Measurements from ENCODE around the gene HEMGN.
A peak's percentile ranks its signal among the peaks of the same experiment; 100 is the strongest.
"Not testable (repeated sequence)": the region's sequence is repeated elsewhere in the genome, so short reads cannot be mapped to it uniquely, and the experiment has no call there.

The HEMGN gene, protein sequence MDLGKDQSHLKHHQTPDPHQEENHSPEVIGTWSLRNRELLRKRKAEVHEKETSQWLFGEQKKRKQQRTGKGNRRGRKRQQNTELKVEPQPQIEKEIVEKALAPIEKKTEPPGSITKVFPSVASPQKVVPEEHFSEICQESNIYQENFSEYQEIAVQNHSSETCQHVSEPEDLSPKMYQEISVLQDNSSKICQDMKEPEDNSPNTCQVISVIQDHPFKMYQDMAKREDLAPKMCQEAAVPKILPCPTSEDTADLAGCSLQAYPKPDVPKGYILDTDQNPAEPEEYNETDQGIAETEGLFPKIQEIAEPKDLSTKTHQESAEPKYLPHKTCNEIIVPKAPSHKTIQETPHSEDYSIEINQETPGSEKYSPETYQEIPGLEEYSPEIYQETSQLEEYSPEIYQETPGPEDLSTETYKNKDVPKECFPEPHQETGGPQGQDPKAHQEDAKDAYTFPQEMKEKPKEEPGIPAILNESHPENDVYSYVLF

DNA sequence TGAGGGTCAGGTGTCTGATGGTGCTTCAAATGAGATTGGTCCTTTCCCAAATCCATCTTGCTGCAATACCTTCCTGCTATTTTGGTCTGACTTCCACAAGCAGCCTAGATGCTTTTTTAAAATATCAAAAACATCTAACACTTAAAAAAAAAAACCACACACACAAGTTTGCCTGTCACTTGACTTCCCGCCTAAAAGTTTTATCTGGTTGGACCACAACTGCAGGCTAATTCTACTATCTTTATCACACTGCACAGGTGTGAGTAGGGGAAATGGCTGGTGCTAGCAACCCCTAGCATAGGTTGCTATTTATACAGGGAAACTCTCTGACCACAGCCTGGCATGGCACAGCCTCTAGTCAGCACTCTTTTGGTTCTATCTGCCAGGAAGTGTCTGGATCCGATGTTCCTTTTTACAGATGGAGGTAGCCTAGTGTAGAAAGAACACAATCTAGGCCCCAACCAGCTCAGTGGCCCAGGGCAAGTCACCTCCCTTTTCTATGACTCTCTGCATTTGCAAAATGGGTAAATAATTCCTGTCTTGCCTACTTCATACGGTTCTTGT lies at the start of gene HEMGN:
Gene HEMGN (minus strand): TSS at position 92 of the 564 bp plus-strand sequence. CDS start 36 bp downstream, at position 56.
- DNase-seq, result no peak

DNA sequence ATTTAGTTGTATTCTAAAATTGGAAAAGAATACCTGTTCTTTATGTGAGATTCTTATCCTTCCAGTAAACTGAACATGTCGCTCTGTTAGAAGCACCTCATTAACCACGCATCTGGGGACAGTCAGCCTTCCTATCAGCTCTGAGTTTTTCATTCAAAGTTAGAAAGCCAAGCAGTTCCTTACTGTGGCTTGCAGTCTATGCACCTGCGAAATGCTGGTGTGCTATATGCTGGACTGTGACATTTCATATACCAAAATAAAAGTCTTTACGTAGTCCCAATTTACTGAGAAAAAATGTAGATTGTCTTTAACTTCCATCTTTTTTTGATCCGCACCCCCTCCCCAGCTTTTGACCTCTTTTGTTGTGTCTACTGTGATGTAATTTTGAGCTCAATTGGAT lies 49.5 kb upstream of the HEMGN start:
- no peak for DNase-seq

DNA sequence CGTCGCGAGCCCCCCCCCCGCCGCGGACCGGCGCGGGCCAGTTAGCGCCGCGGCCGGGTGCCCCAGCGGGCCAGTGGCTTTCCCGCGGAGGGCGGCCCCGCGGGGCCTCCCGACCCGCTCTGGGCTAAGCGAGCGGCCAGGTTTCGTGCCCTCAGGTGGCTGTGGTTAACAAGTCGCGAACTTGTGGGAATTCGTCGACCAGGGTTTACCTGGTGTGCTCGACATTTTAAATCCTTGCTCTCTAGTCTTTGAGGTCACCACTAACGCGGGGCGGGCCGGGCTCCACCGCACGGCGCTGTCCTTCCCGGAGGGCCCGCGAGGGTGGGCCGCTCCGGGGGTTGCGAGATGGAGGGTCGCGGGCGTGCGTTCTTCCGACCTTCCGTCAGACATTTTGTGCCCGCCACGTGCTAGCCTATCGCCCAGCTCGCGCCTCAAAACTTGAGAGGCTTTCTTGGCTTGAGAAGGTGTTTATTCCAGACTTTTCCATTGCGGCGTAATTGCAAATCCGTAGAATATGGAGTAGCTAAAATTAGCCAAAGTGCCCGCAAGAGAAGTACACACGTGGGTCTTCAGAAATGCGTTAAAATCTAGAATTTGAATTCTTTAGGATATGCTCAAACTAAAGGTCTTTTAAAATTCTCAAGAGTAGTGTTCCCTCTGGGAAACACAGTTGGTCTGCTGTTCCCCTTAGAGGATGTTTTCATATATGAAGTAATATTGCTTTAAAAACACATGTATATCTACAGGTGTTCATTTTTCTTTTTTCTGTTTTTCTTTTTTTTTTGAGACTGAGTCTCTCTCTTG lies 47.3 kb upstream of the HEMGN start:
- DNase-seq, result peak; percentile 26

DNA sequence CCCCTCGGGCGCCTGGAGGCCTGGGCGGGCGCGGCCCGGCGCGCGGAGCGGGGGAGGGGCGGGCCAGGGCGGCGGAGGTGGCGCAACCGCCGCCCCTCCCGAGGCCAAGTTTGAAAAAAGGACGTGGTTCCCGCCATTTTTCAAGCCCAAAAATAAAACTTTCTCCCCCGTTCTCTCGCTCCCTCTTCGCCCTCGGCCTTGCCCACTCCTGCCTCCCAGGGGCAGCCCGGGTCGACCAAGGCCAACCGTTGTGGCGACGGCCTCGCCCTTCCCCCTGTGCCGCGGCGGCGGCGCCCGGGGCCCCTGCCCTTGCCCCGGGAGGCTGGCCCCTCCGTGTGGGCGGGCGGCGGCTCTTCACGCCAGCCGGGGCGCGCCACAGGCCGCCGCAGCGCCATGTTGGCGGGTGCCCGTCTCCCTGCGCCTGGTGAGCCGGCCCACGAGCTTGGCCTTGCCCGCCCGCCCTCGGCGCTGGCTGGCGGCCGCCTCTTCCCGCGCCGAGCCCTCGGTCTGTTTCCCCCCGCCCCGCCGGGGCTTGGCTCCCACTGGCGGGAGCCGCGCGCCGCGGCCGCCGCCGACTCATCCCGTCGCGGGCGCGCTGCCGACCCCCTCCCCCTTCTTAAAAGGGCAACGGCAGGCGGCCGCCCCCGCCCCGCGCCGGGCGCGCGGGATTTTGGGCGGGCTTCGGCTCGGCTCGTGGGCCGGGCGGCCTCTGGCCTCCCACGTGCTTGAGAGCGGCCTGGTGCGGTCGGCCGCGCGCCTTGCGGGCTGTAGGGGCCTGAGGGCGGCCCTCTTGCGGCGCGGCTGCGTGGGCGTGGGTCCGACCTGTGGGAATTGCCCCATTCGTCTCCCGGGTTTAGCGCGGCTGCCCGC lies 46.5 kb upstream of the HEMGN start:
- peak; percentile 79 for DNase-seq

DNA sequence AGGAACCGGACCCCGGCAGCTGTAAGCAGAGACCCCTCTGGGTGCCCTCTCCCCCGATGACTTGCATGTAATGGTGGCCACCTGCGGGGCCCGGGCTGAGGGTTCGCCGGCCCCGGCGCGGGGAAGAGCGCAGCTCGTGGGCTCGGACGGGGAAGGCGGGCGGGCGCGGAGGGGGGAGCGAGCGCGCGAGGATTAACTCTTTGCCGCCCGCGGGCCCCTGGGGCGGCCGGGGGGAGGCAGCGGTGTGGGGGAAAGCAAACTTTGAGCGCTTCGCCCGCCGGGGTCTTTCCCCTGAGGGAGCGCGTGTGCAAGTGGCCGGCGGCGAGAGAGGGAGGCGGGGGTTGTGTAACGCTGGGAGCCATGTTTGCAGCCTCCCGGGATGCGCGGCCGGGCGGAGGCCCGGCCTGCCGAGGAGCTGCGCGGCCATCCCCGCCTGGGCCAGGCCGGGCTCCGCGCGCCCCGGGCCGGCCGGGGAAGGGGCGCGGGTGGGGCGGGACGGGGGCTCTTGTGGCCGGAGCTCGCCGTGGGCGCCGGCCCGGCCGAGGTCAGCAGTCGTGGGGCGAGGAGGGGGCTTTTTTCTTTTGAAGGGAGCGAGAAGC lies 45.7 kb upstream of the HEMGN start:
- peak; percentile 40 for DNase-seq

DNA sequence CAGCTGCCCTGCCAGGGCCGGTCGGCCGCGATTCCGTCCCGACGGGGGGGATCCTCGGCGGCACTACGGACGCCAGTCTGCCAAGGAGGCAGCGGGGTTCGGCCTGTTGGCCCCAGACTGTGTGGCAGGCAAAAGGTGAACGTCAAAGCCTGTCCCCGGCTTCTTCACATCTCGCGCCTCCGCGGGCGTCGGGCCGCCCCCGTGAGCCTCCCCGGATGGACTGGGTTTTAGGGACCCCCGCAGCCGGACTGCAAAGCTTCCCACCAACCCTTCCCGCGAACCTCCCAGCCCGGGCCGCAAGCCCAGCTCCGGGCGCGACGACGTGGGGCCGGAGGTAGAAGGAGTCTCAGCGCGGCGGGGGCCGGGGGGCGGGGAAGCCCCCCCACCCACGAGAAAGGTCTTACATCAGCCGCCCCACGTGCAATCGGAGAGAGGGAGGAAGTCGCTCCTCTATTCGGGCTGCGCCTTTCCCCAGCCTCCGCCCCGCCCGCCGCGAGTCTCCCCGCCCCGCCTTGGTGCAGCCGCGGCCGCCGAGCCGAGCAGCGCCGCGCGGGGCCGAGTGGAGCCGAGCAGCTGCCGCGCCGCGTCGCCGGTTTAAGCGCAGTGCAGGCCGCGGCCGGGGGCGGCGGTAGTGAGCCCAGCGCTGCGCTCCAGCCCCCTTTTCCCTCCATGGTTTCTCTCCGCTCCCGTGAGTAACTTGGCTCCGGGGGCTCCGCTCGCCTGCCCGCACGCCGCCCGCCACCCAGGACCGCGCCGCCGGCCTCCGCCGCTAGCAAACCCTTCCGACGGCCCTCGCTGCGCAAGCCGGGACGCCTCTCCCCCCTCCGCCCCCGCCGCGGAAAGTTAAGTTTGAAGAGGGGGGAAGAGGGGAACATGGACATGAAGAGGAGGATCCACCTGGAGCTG lies 45.0 kb upstream of the HEMGN start, which contains the start of gene ANP32B:
Gene ANP32B (plus strand): TSS at position 659 of the 906 bp plus-strand sequence. CDS start 215 bp downstream, at position 874.
- DNase-seq, result peak; percentile 96

DNA sequence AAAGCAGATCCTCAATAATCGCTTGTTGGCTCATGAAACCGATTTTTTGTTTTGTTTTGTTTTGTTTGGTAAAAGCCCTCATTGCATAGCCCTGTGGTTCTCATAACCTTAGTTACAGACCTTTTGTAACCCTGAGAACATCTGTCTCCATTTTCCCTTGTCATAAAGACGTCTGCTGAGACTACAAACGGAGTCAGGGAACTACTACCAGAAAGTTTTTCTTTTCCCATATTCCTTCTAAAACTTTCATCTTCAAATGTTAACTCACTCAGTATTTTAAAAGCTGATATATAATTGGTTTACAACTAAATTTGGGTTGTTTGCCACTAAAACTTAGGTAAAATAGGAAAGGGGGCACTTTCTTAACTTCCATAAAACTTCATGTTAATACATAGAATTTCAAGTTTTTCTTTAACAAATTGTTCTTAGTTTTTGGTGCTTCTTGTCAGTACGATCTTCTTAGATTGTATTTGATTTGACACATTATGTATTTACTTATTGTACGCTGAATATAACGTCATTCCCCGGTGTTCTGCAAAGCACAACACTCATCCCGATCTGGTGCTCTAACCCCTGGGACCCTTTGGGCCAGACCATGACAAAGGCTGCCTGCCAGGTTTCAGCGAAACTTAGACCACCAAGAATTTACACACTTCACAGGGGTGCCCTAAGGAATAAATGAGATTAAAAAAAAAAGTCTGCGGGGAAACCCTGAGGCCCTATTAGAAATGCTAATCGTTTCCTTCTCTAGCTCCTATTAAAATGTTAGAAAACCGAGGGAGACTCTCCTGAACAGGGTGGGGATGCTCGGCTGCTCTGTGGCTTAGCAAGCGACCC lies 44.1 kb upstream of the HEMGN start:
- DNase-seq, result no peak

DNA sequence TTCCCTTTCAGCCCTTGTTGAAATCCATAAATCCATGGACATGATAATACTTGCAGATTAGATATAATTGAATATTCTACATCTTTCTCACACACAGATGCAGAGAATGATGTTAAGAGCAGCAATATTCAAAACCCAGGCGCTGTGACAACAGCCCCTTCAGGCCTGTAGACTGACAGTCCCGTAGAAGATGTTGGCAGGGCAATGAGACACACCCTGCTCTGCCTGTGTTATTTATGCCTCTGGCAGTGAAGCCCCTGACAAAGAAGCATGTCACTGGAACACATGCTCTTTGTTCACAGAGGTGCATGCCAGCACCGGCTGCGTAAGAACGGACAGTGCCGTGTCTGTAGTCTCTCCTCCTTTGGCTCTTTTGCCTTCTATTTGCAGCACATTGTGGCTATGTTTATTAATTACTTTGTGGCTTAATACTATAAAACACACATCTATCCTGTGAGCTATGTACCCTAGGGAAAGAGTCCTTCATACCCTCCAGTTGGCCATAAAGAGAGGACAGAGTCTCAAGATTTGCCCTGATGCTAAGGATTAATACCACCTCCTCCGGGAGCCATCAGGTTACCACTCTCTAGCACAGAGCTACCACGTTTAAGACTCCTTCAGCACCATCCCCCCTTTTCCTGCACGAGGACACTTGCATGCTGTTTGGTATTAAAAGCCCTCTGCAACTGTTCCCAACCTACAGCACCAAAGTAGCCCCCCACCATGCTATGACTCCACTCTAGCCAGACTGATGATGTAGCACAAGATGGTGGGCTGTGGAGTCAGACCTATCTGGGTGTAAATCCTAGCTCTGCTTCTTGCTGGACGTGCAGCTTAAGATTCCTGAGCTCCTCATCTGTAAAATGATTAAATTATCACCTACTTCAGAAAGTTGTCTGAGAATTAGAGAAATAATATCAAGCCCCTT lies 43.2 kb upstream of the HEMGN start:
- no peak for DNase-seq

DNA sequence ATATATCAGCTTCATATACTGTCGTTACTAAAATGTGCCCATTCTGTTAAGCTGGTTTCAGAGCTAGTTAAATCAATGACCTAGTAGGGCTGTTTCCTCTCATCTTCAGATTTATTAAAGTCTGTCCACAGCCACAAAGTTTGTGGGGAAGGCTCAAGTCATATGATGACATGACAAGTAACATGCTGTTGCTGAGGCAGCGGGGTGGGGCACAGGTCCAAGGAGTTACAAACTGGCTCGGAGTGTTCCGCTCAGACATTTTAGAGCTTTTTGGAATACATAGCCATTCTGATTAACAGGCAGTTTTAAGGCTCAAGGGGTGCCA lies 42.5 kb upstream of the HEMGN start:
- DNase-seq, result peak; percentile 34

DNA sequence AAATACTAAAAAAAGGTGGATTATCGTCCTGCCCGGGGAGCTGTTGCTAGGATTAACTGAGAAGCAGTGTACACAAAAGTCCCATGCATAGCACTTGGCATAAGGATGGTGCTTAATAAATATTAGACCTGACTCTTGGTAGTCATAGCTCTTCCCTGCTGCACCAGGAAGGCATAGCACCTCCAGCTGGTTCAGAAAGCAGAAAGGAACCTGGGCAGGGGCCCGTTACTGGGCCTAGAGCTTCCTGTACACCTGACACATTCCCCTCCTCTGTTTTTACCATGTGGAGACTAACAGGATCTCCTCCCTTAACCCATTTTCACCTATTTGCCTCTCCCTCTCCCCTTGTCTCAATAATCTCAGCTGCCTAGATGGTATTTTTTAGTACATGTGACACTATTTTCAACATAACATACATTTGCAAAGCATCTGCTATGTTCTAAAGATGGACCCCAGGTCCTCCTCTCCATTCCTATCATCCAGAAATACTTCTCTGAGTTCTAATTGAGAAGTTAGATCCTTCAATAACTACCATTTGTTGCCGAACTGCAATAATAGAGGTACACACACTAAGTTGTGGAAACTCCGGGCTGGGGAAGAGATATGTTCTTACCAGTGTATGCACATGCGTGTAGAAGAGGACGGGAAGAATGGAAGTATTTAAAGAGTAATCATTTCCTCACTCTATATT lies 42.0 kb upstream of the HEMGN start:
- no peak for DNase-seq

DNA sequence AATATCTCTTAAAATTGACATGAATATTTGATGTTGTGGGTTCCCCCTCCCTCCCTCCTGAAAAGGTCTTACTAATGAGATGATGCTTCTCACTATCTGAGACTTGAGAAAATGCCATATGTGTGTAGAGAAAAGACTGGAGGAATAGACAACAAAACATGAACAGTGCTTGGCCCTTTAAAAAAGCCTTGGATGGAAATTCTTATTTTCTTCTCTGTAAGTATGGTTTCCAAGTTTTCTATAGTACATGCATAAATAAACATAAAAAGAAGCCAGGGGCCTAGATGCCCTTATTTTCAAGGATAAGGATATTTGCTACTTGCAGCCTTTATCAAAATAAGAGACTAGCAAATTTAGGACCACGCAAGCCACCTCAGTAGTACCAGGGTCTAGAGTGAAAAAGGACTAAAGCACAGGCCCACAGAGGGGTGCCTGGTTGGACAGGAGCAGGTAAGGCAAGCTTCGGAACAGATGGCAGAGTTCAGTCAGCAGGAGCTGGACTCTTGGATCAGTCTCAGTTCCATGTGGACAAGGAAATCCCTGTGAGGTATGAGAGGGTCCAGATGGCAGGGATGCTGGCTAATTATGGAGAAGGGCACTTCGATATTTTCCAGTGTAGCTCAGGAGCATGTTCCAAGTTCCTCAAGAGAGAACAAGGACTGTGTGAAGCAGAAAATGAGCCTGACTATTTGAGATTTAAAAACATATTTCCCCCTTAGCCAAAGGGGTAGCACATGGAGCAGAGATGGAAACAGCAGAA lies 40.6 kb upstream of the HEMGN start:
- no peak for DNase-seq

DNA sequence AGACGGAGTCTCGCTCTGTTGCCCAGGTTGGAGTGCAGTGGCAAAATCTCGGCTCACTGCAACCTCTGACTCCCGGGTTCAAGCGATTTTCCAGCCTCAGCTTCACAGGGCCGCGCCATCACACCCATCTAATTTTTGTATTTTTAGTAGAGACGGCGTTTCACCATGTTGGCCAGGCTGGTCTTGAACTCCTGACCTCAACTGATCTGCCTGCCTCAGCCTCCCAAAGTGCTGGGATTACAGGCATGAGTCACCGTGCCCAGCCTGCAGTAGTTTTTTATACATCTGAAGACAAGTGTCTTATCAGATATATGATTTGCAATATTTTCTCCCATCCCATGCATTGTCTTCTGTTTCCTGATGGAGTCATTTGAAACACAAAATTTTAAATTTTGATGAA lies 38.7 kb upstream of the HEMGN start:
- DNase-seq, result not testable (repeated sequence)

DNA sequence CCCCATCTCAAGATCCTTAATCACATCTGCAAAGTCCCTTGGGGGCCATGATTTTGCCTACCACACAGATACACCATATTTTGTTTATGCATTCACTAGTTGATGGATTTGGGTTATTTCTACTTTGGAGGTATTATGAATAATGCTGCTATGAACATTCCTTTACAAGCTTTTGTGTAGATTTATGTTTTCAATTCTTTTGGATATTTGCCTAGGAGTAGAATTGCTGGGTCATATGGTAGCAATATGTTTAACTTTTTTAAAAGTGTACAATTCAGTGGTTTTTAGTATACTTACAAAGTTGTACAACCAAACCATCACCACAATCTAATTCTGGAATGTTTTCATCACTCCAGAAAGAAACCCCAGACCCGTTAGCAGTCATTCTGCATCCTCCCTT lies 37.4 kb upstream of the HEMGN start:
- peak; percentile 74 for DNase-seq

DNA sequence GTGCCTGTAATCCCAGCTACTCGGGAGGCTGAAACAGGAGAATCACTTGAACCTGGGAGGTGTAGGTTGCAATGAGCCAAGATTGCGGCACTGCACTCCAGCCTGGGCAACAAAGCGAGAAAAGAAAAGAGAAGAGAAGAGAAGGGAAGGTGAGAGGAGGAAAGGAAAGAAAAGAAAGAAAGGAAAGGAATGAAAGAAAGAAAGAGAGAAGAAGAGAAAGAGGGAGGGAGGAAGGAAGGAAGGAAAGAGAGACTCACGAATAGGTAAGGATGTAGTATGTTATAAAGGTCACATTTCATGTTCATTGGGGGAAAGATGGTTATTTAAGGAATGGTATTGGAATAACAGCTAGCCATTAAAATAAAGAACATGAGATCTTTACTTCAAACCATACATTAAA lies 34.8 kb upstream of the HEMGN start:
- no peak for DNase-seq

DNA sequence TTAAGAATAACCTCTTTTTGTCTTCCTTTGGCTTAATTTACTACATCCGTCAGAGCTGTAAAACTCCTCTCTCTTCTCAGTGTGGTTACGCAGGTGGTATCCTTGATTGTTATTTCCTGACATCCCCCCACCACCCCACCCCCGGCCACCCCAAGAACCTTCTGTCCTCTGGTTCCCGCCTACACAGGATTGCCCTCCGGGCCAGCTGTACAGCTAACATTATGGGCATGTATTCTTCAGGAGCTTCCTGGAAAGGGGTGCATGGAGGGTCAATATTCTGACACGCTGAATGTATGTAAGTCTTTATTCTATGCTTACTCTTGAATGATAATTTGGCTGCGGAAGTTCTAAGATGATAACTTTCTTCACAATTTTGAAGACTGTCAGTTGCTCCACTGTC lies 32.2 kb upstream of the HEMGN start:
- no peak for DNase-seq

DNA sequence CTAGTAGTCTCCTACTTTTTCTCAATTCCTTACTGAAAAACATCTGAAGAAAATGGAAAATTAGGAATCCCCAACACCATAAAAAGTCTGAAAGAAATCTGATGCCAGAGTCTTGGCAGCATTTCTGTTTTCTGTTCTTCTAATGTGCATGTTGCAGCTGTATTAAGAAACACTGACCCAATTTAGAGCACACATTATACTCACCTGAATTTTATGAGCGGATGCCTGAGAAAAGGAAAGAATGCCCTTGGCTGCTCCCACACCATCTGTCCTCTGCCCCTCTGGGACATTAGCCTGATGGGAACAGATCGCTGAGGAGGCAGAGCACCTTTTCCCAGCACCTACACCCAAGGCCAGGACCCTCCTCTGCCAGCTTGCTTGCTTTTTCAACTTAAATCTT lies 31.0 kb upstream of the HEMGN start:
- DNase-seq, result no peak

DNA sequence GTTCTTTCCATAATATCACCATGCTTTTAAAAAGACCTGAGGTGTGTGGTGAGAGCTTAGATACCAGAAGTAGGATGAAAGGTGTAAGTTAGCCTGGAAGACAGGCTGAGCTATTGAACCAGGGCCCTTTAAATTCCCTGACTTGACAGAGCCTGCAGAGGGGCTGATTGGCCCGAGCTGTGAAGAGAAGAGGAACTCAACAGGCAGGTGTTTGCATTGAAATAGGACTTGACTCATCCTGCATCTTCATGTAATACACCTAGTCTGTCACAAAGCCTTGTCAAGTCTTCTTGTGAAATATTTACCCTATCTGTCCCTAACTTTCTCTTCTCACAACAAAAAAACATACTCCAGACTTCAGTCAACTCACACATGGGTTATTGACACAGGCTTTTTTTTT lies 28.5 kb upstream of the HEMGN start:
- DNase-seq, result no peak

DNA sequence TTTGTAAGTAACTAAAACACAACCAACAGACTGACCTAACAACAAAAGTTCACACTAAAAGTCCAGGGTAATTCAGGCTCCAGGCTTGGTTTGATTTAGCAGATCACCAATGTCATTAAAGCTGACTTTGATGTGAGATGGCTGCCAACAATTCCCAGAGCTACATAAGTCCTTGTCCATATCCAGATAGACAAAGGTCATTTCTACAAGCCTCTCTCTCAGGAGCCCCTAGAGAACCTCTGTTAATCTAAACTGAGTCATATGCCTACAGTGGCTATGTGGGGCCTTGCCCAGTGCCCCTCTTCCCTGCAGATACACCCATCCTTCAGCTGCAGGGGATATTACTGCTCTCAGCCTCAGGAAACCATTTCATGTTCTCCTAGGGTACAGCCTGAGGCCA lies 26.9 kb upstream of the HEMGN start:
- DNase-seq, result no peak

All from fibroblast of skin of right quadriceps (primary cell).